HG03108 (cell line): ENCODE measurements around the gene CTXND2.
A peak's percentile ranks its signal among the peaks of the same experiment; 100 is the strongest.
"Not testable (repeated sequence)": the region's sequence is repeated elsewhere in the genome, so short reads cannot be mapped to it uniquely, and the experiment has no call there.

ENCODE experiments used
- ATAC-seq: cut with Tn5 transposase; IDR thresholded peaks from one replicate; pipeline ENCODE4 v1.9.1; 2021; ENCODE audit warnings: moderate library complexity; ENCODE audit not compliant: unreplicated experiment

The CTXND2 gene

GRCh38 chr1:150887018-150887417, at the start of gene CTXND2:
TSS of gene CTXND2 (plus strand) at chr1:150887136. CDS start at chr1:150912315, 25,179 bp downstream.
- no peak for ATAC-seq

GRCh38 chr1:150840850-150841249, 46.1 kb upstream of the CTXND2 start:
- not testable (repeated sequence) for ATAC-seq

- ATAC-seq = no peak
These were observed 45.3 kb upstream of the CTXND2 start for GRCh38 chr1:150841626-150842025.

GRCh38 chr1:150842343-150842742, 44.6 kb upstream of the CTXND2 start:
- no peak for ATAC-seq

GRCh38 chr1:150842964-150843363, 44.0 kb upstream of the CTXND2 start:
- no peak for ATAC-seq

- ATAC-seq = no peak
These were observed 43.5 kb upstream of the CTXND2 start for GRCh38 chr1:150843474-150843873.

GRCh38 chr1:150846473-150847146, 40.3 kb upstream of the CTXND2 start:
- ATAC-seq = no peak

- ATAC-seq = not testable (repeated sequence)
These were observed 36.1 kb upstream of the CTXND2 start for GRCh38 chr1:150850801-150851362.

- ATAC-seq = not testable (repeated sequence)
These were observed 34.2 kb upstream of the CTXND2 start for GRCh38 chr1:150852734-150853133.

GRCh38 chr1:150863724-150864123, 23.2 kb upstream of the CTXND2 start:
- no peak for ATAC-seq

GRCh38 chr1:150864200-150864599, 22.7 kb upstream of the CTXND2 start:
- ATAC-seq = not testable (repeated sequence)

- no peak for ATAC-seq
These were observed 17.3 kb upstream of the CTXND2 start for GRCh38 chr1:150869683-150870082.

- no peak for ATAC-seq
These were observed 14.4 kb upstream of the CTXND2 start for GRCh38 chr1:150872572-150872971.

- ATAC-seq = no peak
These were observed 13.4 kb upstream of the CTXND2 start for GRCh38 chr1:150873521-150873920.

- ATAC-seq = no peak
These were observed 12.3 kb upstream of the CTXND2 start for GRCh38 chr1:150874455-150875196.

- ATAC-seq = no peak
These were observed 11.5 kb upstream of the CTXND2 start for GRCh38 chr1:150875197-150876118.

GRCh38 chr1:150876119-150876454, 10.8 kb upstream of the CTXND2 start:
- ATAC-seq = peak; percentile 12

GRCh38 chr1:150878931-150879330, 8.0 kb upstream of the CTXND2 start:
- not testable (repeated sequence) for ATAC-seq

- no peak for ATAC-seq
These were observed 5.4 kb upstream of the CTXND2 start for GRCh38 chr1:150881331-150882070.

GRCh38 chr1:150883121-150883520, 3.8 kb upstream of the CTXND2 start:
- not testable (repeated sequence) for ATAC-seq
